ENCODE measurements around the gene ARG2.

DNA sequence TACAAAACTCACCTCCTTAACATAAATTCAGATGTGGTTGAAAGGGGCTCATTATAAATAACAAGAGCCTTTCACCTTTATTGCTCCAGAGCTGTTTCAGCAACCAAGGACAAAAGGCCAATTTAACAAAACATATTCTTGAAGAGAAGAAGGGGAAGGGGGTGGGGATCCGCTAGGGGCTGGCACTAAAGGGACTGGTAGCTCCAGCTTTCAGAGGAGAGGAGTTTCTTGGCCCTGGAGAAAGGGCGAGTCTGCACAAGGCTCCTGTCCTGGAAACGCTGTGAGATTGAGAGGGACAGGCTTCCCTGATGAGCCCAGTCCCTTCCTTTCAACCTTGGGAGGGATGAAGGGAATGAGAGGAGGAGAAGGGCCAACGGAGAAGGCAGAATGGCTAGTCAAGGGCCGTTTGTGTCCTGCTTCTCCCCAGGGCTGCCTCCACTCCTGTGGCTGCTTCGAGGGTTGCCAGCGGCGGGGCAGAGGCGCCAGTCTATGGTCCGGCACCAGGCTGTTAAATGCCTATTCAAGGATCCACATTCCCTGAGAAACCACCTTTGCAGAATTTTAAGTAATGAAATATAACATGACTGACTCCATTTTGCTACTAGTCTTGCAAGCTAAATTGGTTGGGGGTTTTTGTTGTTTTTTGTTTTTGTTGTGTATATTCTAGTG lies 9.9 kb upstream of the ARG2 start:
- TF ChIP-seq, protein P1, sequence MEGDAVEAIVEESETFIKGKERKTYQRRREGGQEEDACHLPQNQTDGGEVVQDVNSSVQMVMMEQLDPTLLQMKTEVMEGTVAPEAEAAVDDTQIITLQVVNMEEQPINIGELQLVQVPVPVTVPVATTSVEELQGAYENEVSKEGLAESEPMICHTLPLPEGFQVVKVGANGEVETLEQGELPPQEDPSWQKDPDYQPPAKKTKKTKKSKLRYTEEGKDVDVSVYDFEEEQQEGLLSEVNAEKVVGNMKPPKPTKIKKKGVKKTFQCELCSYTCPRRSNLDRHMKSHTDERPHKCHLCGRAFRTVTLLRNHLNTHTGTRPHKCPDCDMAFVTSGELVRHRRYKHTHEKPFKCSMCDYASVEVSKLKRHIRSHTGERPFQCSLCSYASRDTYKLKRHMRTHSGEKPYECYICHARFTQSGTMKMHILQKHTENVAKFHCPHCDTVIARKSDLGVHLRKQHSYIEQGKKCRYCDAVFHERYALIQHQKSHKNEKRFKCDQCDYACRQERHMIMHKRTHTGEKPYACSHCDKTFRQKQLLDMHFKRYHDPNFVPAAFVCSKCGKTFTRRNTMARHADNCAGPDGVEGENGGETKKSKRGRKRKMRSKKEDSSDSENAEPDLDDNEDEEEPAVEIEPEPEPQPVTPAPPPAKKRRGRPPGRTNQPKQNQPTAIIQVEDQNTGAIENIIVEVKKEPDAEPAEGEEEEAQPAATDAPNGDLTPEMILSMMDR (conservative IDR thresholded peaks at IDR 0.05), result no peak
- no peak for TF ChIP-seq ZFX (IDR thresholded peaks at IDR 0.05)
